PC-3 (cell line): ENCODE data around the gene RBFOX2. TPM values are rescaled to one million over a fixed set of nuclear protein-coding genes. Genes with fewer than 3 reads are reported as not detected.

ENCODE experiments used
- ATAC-seq: fragments of 200-7000 bp; cut with Tn5 transposase; 2 replicates; pipeline ENCODE4 v1.9.1; 2020; ENCODE audit warnings: mild to moderate bottlenecking, moderate library complexity
- BruUV-seq: library from RNA; stranded (reverse); fragments of 400-500 nt; replicated peaks from 2 replicates; lab custom pipeline; 2021; lab: Mats Ljungman, UMichigan
- CTCF ChIA-PET: fragments of 300-600 bp; sonication (Branson Sonifier 250); formaldehyde crosslinking; loops from one replicate; lab custom pipeline; 2022; ENCODE audit warnings: antibody characterized with exemption; lab: Charles Lee
- POLR2A ChIA-PET: fragments of 300-600 bp; sonication (Branson Sonifier 250); formaldehyde crosslinking; loops from one replicate; lab custom pipeline; 2022; ENCODE audit warnings: antibody characterized with exemption; ENCODE audit not compliant: unreplicated experiment; lab: Charles Lee
- DNase-seq: peaks from one replicate; pipeline ENCODE4 v3.0.0-alpha.2; 2015
- H2AFZ ChIP-seq: fragments of 300-600 bp; sonication (generic); 2 replicates; pipeline ENCODE4 v1.6.0; 2016; ENCODE audit warnings: antibody characterized with exemption, low read length
- H3F3A ChIP-seq: fragments of 300-600 bp; sonication (generic); one replicate; pipeline ENCODE4 v1.6.0; 2017; ENCODE audit warnings: antibody characterized with exemption, low read length, control low read depth, mild to moderate bottlenecking; ENCODE audit not compliant: unreplicated experiment
- H3K27ac ChIP-seq: fragments of 300-600 bp; sonication (generic); 2 replicates; pipeline ENCODE4 v1.5.1; 2016; ENCODE audit warnings: mild to moderate bottlenecking, low read length
- H3K27me3 ChIP-seq: fragments of 300-600 bp; sonication (generic); 2 replicates; pipeline ENCODE4 v1.6.1; 2016; ENCODE audit warnings: low read length, mixed read lengths
- H3K36me3 ChIP-seq: fragments of 300-600 bp; sonication (generic); 2 replicates; pipeline ENCODE4 v1.6.1; 2016; ENCODE audit warnings: low read depth, mixed run types, low read length, mixed read lengths
- H3K4me1 ChIP-seq: fragments of 300-600 bp; sonication (generic); 2 replicates; pipeline ENCODE4 v1.5.1; 2016; ENCODE audit warnings: low read length; ENCODE audit not compliant: insufficient read depth
- H3K4me2 ChIP-seq: fragments of 300-600 bp; sonication (generic); 2 replicates; pipeline ENCODE4 v1.6.0; 2016; ENCODE audit warnings: low read length
- H3K4me3 ChIP-seq: fragments of 300-600 bp; sonication (generic); 2 replicates; pipeline ENCODE4 v1.5.1; 2016; ENCODE audit warnings: mild to moderate bottlenecking, low read length, mixed read lengths
- H3K79me2 ChIP-seq: fragments of 300-600 bp; sonication (generic); 2 replicates; pipeline ENCODE4 v1.6.1; 2017; ENCODE audit warnings: low read length, mixed read lengths
- H3K9ac ChIP-seq: fragments of 300-600 bp; sonication (generic); 2 replicates; pipeline ENCODE4 v1.6.0; 2016; ENCODE audit warnings: mild to moderate bottlenecking, low read length
- H3K9me2 ChIP-seq: fragments of 300-600 bp; sonication (generic); replicated peaks from 2 replicates; pipeline ENCODE4 v1.6.1; 2016; ENCODE audit warnings: mixed run types, low read length, mixed read lengths
- H3K9me3 ChIP-seq: fragments of 300-600 bp; sonication (generic); 2 replicates; pipeline ENCODE4 v1.6.1; 2016; ENCODE audit warnings: low read length, mixed read lengths
- H4K20me1 ChIP-seq: fragments of 300-600 bp; sonication (generic); 2 replicates; pipeline ENCODE4 v1.6.1; 2016; ENCODE audit warnings: low read length, mixed read lengths
- CTCF ChIP-seq: fragments of 300-600 bp; sonication (generic); conservative IDR thresholded peaks from 2 replicates; pipeline ENCODE4 v1.5.1; 2017; ENCODE audit warnings: antibody characterized with exemption, low read depth, mild to moderate bottlenecking, low read length
- EZH2 ChIP-seq: fragments of 300-600 bp; sonication (generic); IDR thresholded peaks from one replicate; pipeline ENCODE4 v1.6.1; 2017; ENCODE audit warnings: antibody characterized with exemption, mild to moderate bottlenecking, low read length; ENCODE audit not compliant: unreplicated experiment
- EZH2phosphoT487 ChIP-seq: fragments of 300-600 bp; sonication (generic); IDR thresholded peaks from 2 replicates; pipeline ENCODE4 v1.6.1; 2018; ENCODE audit warnings: mild to moderate bottlenecking, antibody characterized with exemption, low read length, borderline replicate concordance
- intact Hi-C: fragments of 100-400 bp; cut with micrococcal nuclease; formaldehyde crosslinking; loops from 2 replicates; pipeline ENCODE4 v1.9.0; 2023
- total RNA-seq: library from RNA; depleted of rRNA; stranded (reverse); fragments of >200 nt; gene quantifications from 2 replicates; pipeline ENCODE4 v1.2.3, GENCODE V29; 2014

The RBFOX2 gene
- total RNA-seq, 1 experiment from 2014 or later = 75.1 TPM

GRCh38 chr22:35868938-35869337, 159.7 kb downstream of the RBFOX2 start:
- POLR2A ChIA-PET = no interaction called here
- no peaks in the 10 kb centered on the region for H3K4me1 ChIP-seq
- no TSS peak for BruUV-seq
- H3F3A ChIP-seq = no peaks in the 10 kb centered on the region
- no peak overlapping the region for H3K4me3 ChIP-seq
- H2AFZ ChIP-seq = no peak overlapping the region
- ATAC-seq = no peak
- TF ChIP-seq CTCF (no peak), EZH2 (no peak), EZH2phosphoT487 (no peak)
- H3K9me2 ChIP-seq = no peaks in the 10 kb centered on the region
- intact Hi-C loops = no loop called here
- no peaks in the 10 kb centered on the region for H3K27me3 ChIP-seq
- peak; percentile 9 for DNase-seq
- H3K9me3 ChIP-seq = no peaks in the 10 kb centered on the region
- H3K27ac ChIP-seq = no peak overlapping the region
- CTCF ChIA-PET = no interaction called here
- no peaks in the 10 kb centered on the region for H3K36me3 ChIP-seq
- H3K9ac ChIP-seq = no peak overlapping the region
- no peaks in the 10 kb centered on the region for H4K20me1 ChIP-seq
- H3K79me2 ChIP-seq = peaks cover 39% of the 10 kb centered on the region
- H3K4me2 ChIP-seq = no peak overlapping the region

GRCh38 chr22:35866651-35867050, 162.0 kb downstream of the RBFOX2 start:
- intact Hi-C loops = no loop called here
- Histone ChIP-seq H3K9ac (no peak overlapping the region), H3K9me3 (no peaks in the 10 kb centered on the region), H3F3A (no peaks in the 10 kb centered on the region), H3K79me2 (peaks cover 37% of the 10 kb centered on the region), H2AFZ (no peak overlapping the region), H4K20me1 (no peaks in the 10 kb centered on the region), H3K9me2 (no peaks in the 10 kb centered on the region), H3K36me3 (no peaks in the 10 kb centered on the region), H3K4me3 (no peak overlapping the region), H3K4me2 (no peak overlapping the region), H3K27me3 (no peaks in the 10 kb centered on the region), H3K27ac (no peak overlapping the region), H3K4me1 (no peaks in the 10 kb centered on the region)
- ATAC-seq = no peak
- no peak for TF ChIP-seq EZH2phosphoT487
- no peak for TF ChIP-seq CTCF
- TF ChIP-seq EZH2 = no peak
- ChIA-PET CTCF (no interaction called here), POLR2A (no interaction called here)
- BruUV-seq = no TSS peak
- DNase-seq = no peak

- peaks cover 56% of the 10 kb centered on the region for H3K79me2 ChIP-seq
- no peak for DNase-seq
- no peak overlapping the region for H3K27ac ChIP-seq
- no peaks in the 10 kb centered on the region for H3K27me3 ChIP-seq
- CTCF ChIA-PET = no interaction called here
- H4K20me1 ChIP-seq = no peaks in the 10 kb centered on the region
- no peaks in the 10 kb centered on the region for H3K4me1 ChIP-seq
- no peak for ATAC-seq
- no peaks in the 10 kb centered on the region for H3K36me3 ChIP-seq
- no peak overlapping the region for H3K4me2 ChIP-seq
- no peaks in the 10 kb centered on the region for H3K9me3 ChIP-seq
- no peaks in the 10 kb centered on the region for H3K9me2 ChIP-seq
- intact Hi-C loops = no loop called here
- no TSS peak for BruUV-seq
- no peaks in the 10 kb centered on the region for H3F3A ChIP-seq
- H3K9ac ChIP-seq = no peak overlapping the region
- POLR2A ChIA-PET = no interaction called here
- H2AFZ ChIP-seq = no peak overlapping the region
- no peak overlapping the region for H3K4me3 ChIP-seq
- TF ChIP-seq EZH2phosphoT487 (no peak), CTCF (no peak), EZH2 (no peak)
Measured at GRCh38 chr22:35864545-35865165, 164.0 kb downstream of the RBFOX2 start.
